Activated naive CD8-positive, alpha-beta T cell treated with anti-CD3 and anti-CD28 coated beads for 36 hours (primary cell): Measurements from ENCODE around the gene TMEM205. TPM values are rescaled to one million over a fixed set of nuclear protein-coding genes. Genes with fewer than 3 reads are reported as not detected.
"Not testable (repeated sequence)": the region's sequence is repeated elsewhere in the genome, so short reads cannot be mapped to it uniquely, and the experiment has no call there.

ENCODE experiments used
- DNase-seq: peaks from one replicate; pipeline ENCODE4 v3.0.0; 2021
- H3K27ac Mint-ChIP-seq: one replicate; pipeline ENCODE4 v1.8.0; 2022; ENCODE audit warnings: mild to moderate bottlenecking, moderate library complexity, mixed read lengths
- H3K27me3 Mint-ChIP-seq: one replicate; pipeline ENCODE4 v1.8.0; 2022; ENCODE audit warnings: mild to moderate bottlenecking, mixed read lengths
- H3K36me3 Mint-ChIP-seq: one replicate; pipeline ENCODE4 v1.8.0; 2021; ENCODE audit warnings: mild to moderate bottlenecking, mixed read lengths
- H3K4me1 Mint-ChIP-seq: one replicate; pipeline ENCODE4 v1.8.0; 2021; ENCODE audit warnings: mixed read lengths
- H3K4me3 Mint-ChIP-seq: one replicate; pipeline ENCODE4 v1.8.0; 2022; ENCODE audit warnings: mild to moderate bottlenecking, moderate library complexity, mixed read lengths
- H3K9me3 Mint-ChIP-seq: one replicate; pipeline ENCODE4 v1.8.0; 2022; ENCODE audit warnings: mixed read lengths
- total RNA-seq, 2 experiments: library from RNA; stranded (reverse); gene quantifications; one replicate each; pipeline ENCODE4 v1.2.3, GENCODE V29; 2021

The TMEM205 gene
- total RNA-seq, result 10 to 100 TPM; 20.1 to 22.5 TPM

DNA sequence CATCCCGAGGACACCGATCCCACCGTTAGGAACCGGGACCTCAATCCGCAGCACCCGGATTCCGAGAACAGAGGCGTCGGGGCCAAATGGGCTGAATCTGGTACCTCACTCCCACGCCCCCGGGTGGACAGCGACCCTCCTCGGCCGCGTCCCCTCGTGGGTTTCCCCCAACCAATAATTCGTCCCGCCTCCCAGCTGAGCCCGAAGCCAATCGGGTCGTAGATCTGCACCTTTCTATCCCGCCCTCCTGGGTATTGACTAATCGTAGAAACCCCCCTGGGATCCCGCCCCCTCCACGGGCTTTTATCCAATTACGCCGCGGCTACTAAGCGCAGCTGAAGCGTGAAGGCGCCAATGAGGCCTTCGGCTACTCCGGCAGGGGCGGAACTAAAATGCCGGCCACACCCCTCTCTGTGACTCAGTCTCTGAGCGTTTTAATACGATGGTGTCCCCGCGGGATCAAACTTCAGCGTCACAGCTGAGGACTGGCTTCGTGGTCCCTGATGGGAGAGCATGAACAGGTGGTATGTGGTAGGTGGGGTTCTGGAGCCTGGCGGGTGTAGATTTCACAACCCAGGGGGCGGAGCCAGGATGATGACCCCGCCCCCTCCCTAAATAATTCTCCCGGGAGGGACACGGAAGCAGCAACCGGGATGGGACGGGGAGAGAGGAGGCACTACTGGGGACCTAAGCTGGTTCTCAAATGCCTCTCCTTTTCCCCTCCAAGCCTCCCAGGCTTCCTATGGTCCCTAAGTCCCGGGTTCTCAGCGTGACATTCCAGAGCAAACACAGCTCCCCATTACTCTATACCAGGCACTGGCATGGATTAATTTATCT, at the start of gene TMEM205, which contains the start of gene CCDC159:
Gene TMEM205, minus strand, starts transcription at position 165 of the 837 bp plus-strand sequence. CDS start 649 bp downstream, outside the sequence.
Gene CCDC159, plus strand, starts transcription at position 416 of the 837 bp plus-strand sequence. Its CDS starts 88 bp downstream, at position 504.
- peak; percentile 97 for DNase-seq
- Mint-ChIP-seq H3K27ac (peak within 1 kb of the TSS; percentile 91), H3K36me3 (peaks cover 10% of the 10 kb centered on the region), H3K9me3 (peaks cover 10% of the 10 kb centered on the region), H3K4me3 (peak within 1 kb of the TSS; percentile 96), H3K4me1 (peaks cover 26% of the 10 kb centered on the region), H3K27me3 (no peaks in the 10 kb centered on the region)

DNA sequence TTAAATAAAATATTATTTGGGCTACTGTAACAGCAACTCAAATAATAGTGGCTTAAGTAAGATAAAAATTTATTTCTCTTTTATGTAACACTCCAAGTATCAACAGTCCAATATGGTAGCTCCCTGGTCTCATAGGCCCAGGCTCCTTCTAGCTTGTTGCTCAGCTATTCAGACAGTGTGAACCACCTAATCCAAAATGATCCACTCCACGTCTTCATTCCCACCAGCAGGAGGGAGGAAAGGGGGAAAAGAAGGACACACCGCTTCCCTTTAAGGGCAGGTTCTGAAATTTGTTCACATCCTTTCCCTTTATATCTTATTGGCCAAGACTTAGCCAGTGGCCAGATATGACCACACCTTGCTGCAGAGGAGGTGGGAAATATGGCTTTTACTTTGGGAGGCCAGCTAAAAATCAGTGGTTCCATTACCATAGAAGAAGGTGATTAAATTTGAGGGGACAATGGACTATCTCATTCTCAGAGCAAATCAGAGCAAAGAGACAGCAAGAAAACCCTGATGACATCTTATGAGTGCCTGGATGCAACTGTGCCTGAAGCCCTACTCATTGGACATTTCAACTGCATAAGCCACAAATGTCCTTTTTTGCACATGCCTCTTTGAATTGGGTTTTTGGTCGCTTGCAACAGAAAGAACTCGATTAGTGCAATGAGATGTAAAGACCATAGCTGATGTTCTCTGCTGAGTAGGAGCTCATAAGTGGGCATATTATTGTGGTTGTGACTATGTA, 45.0 kb upstream of the TMEM205 start:
- peaks cover 4% of the 10 kb centered on the region for H3K4me1 Mint-ChIP-seq
- H3K36me3 Mint-ChIP-seq, result no peaks in the 10 kb centered on the region
- no peak overlapping the region for H3K27ac Mint-ChIP-seq
- no peak for DNase-seq
- H3K27me3 Mint-ChIP-seq, result peaks cover 4% of the 10 kb centered on the region
- peaks cover 1% of the 10 kb centered on the region for H3K9me3 Mint-ChIP-seq
- H3K4me3 Mint-ChIP-seq, result no peak overlapping the region

DNA sequence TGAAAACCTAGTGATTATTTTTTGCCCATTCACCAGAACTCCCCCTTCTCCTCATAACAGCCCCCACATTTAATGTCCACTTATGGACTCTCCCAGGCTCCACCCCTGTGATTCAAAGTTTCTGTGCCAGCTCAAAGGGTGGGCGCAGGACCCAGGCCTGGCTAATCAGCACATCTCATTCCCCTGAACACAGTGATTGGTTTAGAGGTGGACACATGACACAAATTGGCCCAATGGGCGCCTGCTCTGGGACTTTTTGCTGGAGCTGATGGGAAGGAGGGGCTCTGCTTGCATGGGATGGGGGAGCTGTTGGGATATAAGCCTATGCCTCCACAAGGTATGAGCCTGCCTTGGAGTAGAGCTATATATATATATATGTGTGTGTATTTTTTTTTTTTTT, 44.3 kb upstream of the TMEM205 start:
- Mint-ChIP-seq H3K4me3 (no peak overlapping the region), H3K9me3 (peaks cover 1% of the 10 kb centered on the region), H3K4me1 (peaks cover 4% of the 10 kb centered on the region), H3K27me3 (peaks cover 4% of the 10 kb centered on the region), H3K27ac (no peak overlapping the region), H3K36me3 (no peaks in the 10 kb centered on the region)
- DNase-seq, result no peak

DNA sequence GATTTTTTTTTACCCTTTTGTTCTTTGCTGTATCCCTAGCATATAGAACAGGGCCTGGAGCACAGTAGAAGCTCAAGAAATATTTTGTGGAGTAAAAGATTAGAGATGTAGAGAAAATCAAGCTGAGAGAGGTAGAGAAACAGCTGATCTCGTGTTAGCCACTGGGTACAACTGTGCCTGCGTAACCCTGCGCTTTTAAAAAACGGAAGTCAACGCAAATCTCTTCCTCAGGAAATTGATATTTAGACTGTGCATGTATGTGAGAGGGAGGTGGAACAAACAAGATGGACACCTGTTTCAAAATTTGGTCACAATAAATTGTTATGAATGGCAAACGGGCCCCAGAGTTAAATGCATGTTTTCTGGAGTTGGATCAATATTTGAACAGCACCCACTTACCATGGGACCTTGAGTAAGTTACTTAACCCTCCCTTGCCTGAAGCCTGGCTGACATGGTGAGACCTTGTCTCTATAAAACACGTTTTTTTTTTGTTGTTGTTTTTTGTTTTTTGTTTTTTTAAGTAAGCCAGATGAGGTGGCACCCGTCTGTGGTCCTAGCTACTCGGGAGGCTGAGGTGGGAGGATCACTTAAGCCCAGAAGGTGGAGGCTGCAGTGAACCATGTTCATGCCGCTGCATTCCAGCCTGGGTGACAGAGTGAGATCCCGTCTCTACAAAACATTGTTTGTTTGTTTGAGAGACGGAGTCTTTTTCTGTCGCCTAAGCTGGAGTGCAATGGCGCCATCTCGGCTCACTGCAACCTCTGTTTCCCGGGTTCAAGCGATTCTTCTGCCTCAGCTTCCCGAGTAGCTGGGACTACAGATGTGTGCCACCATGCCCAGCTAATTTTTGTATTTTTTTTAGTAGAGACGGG, 41.3 kb upstream of the TMEM205 start:
- Mint-ChIP-seq H3K4me3 (no peak overlapping the region), H3K27me3 (peaks cover 19% of the 10 kb centered on the region), H3K9me3 (peaks cover 1% of the 10 kb centered on the region), H3K27ac (no peak overlapping the region), H3K36me3 (no peaks in the 10 kb centered on the region), H3K4me1 (peaks cover 7% of the 10 kb centered on the region)
- DNase-seq, result no peak

DNA sequence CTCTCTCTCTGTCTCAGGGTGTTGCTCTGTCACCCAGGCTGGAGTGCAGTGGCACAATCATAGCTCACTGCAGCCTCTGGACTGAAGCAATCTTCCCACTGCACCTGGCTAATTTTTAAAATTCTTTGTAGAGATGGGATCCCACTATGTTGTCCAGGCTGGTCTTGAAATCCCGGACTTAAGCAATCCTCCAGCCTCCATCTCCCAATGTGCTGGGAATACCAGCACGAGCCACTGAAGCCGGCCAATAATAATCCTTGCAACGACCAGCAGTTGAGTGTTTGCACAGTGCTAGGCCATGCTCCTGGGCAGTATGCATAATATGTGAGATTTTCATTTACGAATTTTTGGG, 38.7 kb upstream of the TMEM205 start:
- Mint-ChIP-seq H3K27ac (no peak overlapping the region), H3K4me3 (no peak overlapping the region), H3K27me3 (peaks cover 33% of the 10 kb centered on the region), H3K4me1 (peaks cover 23% of the 10 kb centered on the region), H3K36me3 (peaks cover 3% of the 10 kb centered on the region), H3K9me3 (no peaks in the 10 kb centered on the region)
- no peak for DNase-seq

DNA sequence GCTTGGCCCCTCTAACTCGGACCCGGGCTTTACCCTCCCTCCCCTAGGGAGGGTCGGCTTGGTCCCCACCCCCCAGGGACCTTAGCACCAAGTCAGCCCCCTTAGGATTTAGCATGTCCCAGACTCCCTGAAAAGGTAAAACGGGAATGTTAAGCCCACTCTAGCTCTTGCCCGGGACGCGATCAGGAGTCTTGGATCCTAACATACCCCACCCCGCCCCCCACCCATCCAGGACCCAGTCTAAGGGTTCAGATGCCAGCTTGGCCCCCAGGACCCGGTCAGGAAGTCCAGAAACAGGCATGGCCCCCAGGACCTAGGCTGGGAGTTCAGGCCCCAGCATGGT, 37.6 kb upstream of the TMEM205 start:
- Mint-ChIP-seq H3K4me1 (peaks cover 25% of the 10 kb centered on the region), H3K36me3 (peaks cover 4% of the 10 kb centered on the region), H3K27ac (no peak overlapping the region), H3K27me3 (peaks cover 33% of the 10 kb centered on the region), H3K9me3 (no peaks in the 10 kb centered on the region), H3K4me3 (no peak overlapping the region)
- no peak for DNase-seq

DNA sequence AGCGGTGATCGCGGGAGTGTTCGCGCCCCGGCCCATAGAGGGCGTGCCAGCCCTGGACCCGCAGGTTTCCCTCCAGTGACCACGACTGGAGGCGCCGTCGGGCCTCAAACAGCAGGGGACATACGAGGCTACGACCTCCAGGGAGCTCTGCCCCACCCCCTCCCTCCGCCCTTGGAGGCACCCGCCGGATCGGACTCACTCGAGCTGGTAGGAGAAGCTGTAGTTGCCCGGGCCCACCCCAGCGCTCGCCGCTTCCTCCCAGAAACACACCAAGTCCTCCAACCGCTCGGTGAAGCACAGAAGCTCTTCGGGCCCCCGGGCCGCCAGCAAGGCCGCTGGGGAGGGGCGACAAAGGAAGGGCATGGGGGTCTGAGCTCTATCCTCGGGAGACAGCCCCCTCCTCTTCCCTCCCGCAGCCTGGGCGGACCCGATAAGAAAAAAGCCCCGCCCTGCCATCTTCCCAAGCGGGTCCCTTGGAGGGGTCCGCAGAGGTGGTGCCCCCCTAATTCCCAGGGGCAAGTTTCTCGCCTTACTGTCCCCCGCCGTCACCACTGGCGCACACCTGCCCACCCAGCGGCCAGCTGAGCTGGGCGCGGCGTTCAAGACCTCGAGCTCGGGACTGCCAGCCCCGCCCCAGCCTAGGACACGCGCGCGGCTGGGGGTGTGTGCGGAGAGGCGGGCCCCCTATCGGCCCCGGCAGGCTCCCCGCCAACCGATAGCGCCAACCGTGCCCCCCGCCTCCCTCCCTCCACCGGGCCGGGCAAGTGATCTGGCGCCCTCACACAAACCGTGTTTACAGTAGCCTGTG, 37.0 kb upstream of the TMEM205 start:
- peak overlapping the region; percentile 45 for H3K27ac Mint-ChIP-seq
- peaks cover 9% of the 10 kb centered on the region for H3K36me3 Mint-ChIP-seq
- DNase-seq, result peak; percentile 57
- peak overlapping the region; percentile 56 for H3K4me3 Mint-ChIP-seq
- H3K27me3 Mint-ChIP-seq, result peaks cover 33% of the 10 kb centered on the region
- H3K9me3 Mint-ChIP-seq, result no peaks in the 10 kb centered on the region
- H3K4me1 Mint-ChIP-seq, result peaks cover 29% of the 10 kb centered on the region

DNA sequence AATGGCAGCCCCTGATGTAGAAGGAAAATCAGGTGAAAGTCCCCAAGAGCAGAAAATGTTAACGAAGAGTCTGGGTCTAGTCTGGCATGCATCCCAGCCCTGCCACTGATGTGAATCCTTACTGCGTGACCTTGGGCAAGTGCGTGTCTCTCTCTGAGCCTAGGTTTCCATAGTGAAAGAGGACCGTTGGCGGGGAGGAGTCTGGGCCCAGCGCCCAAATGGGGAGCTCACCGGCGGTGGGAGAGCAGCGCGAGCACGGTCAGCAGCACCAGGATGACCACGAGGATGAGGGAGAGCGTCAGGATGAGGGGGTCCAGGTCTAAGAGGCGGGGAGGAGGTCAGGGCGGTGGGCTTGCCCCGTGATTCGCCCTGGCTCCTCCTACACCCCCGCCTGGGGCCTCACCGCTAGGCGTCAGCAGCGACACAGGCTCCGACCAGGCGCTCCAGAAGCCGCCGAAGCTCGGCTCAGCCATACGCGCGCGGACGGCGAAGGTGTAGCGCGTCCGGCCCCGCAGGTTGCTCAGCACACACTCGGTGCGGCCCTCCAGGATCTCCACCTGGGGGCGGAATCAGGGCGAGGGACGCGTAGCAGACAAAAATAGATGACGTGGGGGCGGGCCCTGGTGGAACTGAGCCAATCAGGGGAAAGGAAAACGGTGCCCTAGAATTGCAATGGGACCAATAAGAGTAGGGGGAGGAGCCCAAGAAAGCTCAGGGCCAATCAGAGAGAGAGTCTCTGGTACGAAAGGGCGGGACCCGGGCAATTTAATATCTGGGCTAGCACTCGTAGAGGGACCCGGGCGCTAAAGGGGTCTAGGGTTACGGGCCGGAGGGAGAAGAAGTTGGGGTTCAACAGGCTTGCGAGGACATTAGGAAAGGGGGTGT, 34.8 kb upstream of the TMEM205 start:
- Mint-ChIP-seq H3K27ac (peak overlapping the region; percentile 91), H3K4me3 (peak overlapping the region; percentile 93), H3K36me3 (peaks cover 19% of the 10 kb centered on the region), H3K27me3 (peaks cover 33% of the 10 kb centered on the region), H3K4me1 (peaks cover 34% of the 10 kb centered on the region), H3K9me3 (no peaks in the 10 kb centered on the region)
- DNase-seq, result peak; percentile 97

DNA sequence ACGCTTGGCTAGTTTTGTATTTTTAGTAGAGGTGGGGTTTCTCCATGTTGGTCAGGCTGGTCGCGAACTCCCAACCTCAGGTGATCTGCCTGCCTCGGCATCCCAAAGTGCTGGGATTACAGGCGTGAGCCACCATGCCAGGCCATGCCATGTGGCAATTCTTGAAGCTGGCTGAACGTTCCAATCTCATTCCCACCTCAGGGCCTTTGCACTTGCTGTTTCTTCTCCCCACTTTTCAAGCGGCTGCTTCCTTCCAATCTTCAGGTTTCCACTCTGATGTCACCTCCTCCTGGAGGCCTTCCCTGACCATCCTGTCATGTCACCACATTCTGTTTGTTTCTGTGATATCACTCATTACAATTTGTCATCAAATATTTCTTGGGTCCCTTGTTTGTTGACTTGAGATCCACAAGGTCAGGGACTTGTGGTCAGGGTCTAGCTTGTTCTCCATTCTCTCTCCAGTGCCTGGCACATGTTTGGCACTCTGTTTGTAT, 33.8 kb upstream of the TMEM205 start:
- Mint-ChIP-seq H3K9me3 (no peaks in the 10 kb centered on the region), H3K27me3 (peaks cover 33% of the 10 kb centered on the region), H3K4me1 (peaks cover 34% of the 10 kb centered on the region), H3K27ac (peak overlapping the region; percentile 91), H3K4me3 (peak overlapping the region; percentile 93), H3K36me3 (peaks cover 24% of the 10 kb centered on the region)
- DNase-seq, result no peak

DNA sequence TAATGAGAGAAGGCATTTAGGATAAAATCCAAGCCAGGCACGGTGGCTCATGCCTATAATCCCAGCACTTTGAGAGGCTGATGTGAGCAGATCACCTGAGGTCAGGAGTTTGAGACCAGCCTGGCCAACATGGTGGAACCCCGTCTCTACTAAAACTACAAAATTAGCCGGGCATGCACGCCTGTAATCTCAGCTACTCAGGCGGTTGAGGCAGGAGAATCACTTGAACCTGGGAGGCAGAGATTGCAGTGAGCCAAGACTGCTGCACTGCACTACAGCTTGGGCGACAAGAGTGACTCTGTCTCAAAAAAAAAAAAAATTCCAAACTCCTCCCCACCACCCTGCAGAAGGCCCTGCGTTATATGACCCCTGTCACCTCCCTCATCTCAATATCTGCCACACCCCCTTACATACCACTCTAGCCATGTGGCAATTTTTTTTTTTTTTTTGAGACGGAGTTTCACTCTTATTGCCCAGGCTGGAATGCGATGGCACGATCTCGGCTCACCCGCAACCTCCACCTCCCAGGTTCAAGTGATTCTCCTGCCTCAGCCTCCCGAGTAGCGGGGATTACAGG, 33.3 kb upstream of the TMEM205 start:
- not testable (repeated sequence) for H3K4me3 Mint-ChIP-seq, DNase-seq, H3K27ac Mint-ChIP-seq, H3K9me3 Mint-ChIP-seq
- Mint-ChIP-seq H3K4me1 (peaks cover 34% of the 10 kb centered on the region), H3K27me3 (peaks cover 27% of the 10 kb centered on the region), H3K36me3 (peaks cover 24% of the 10 kb centered on the region)

DNA sequence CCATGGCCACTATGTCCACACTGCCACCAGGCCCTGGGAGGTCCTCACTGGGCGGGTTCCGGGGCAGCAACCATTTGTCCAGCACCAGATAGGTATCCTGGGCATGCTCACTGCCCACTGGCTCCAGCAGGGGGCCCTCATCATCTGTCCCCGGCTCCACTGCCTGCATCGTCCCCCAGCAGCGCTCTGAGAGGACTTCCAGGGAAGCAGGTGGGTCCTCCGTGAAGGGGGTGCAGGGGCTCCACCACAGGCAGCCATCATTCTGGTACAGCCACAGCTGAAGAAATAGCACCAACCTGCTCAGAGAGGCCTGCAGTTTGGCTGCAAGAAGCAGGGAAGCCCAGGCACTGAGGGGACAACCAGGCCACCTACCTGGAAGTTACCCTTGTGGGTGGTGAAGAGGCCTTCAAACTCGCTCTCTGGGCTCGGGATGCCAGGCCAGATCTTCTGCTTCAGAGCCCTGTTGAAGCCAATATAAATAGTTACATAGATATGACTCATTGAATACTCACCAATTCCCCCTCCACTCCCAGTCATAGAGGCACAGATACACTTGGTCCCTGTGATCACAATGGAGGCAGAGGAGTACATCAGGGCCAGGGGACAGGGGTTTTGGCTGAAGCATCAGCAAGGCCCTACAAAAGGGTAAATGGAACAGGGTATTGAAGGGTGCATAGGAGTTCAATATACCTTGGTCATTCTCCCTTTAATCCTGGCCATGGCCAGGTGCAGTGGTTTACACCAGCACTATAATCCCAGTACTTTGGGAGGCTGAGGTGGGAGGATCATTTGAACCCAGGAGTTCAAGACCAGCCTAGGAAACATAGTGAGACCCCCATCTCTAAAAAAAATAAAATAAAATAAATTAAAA, 32.5 kb upstream of the TMEM205 start:
- peaks cover 24% of the 10 kb centered on the region for H3K36me3 Mint-ChIP-seq
- H3K4me3 Mint-ChIP-seq, result no peak overlapping the region
- H3K4me1 Mint-ChIP-seq, result peaks cover 34% of the 10 kb centered on the region
- peak; percentile 22 for DNase-seq
- H3K9me3 Mint-ChIP-seq, result no peaks in the 10 kb centered on the region
- H3K27ac Mint-ChIP-seq, result no peak overlapping the region
- peaks cover 25% of the 10 kb centered on the region for H3K27me3 Mint-ChIP-seq

DNA sequence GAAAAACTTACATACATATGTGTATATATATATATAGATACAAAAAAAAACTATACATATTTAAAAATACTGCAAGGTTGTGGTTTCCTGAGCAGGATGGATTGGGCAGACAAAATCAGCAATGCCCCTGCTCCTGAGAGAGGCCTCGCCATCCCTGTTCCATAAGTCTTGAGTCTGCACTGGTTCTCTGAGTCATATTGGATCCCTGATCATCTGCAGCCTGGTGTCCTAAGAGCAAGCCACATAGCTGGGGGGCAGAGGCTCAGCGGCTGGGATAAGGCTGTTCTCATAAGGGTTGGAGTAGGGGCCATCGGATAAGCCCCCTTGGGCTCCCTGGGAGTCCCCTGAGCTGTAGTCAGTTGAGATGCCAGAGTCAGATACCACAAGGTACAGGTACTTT, 31.7 kb upstream of the TMEM205 start:
- DNase-seq, result no peak
- Mint-ChIP-seq H3K27me3 (peaks cover 17% of the 10 kb centered on the region), H3K4me3 (no peak overlapping the region), H3K4me1 (peaks cover 33% of the 10 kb centered on the region), H3K9me3 (no peaks in the 10 kb centered on the region), H3K36me3 (peaks cover 24% of the 10 kb centered on the region), H3K27ac (no peak overlapping the region)
